Peyer's patch (tissue), 4 donors: Measurements from ENCODE around the gene C6orf141. TPM values are rescaled to one million over a fixed set of nuclear protein-coding genes. Genes with fewer than 3 reads are reported as not detected.
"Not testable (repeated sequence)": the region's sequence is repeated elsewhere in the genome, so short reads cannot be mapped to it uniquely, and the experiment has no call there.

Experiments used
- DNase-seq, 3 donors: peaks; one replicate each; pipeline ENCODE4 v3.0.0-alpha.2; 2017 to 2019
- H3K27ac ChIP-seq, 4 donors: fragments of 200-600 bp; sonication (generic); one replicate each; pipeline ENCODE4 v1.5.1; 2016 to 2019
- H3K27me3 ChIP-seq, 2 donors: fragments of 200-600 bp; sonication (generic); one replicate each; pipeline ENCODE4 v1.5.1; 2019
- H3K36me3 ChIP-seq, 3 donors: fragments of 200-600 bp; sonication (generic); one replicate each; pipeline ENCODE4 v1.5.1; 2016 to 2019
- H3K4me1 ChIP-seq, 4 donors: fragments of 200-600 bp; sonication (generic); one replicate each; pipeline ENCODE4 v1.5.1; 2016 to 2019
- H3K4me3 ChIP-seq, 4 donors: fragments of 200-600 bp; sonication (generic); 1 replicate in 3 of 4; 2 replicates in 1 of 4; pipeline ENCODE4 v1.5.1; 2016 to 2019; ENCODE audit warnings: mild to moderate bottlenecking in 1 of 4
- H3K9me3 ChIP-seq, 4 donors: fragments of 200-600 bp; sonication (generic); one replicate each; pipeline ENCODE4 v1.5.1; 2016 to 2019; ENCODE audit warnings: mild to moderate bottlenecking in 1 of 4
- POLR2A ChIP-seq, 2 donors: fragments of 450-650 bp; IDR thresholded peaks; one replicate each; pipeline ENCODE4 v1.5.1; 2017; ENCODE audit warnings: antibody characterized with exemption in 2 of 2, mild to moderate bottlenecking in 2 of 2, moderate library complexity in 2 of 2
- total RNA-seq, 4 donors: library from RNA; depleted of rRNA; stranded (reverse); fragments of >200 nt; gene quantifications; one replicate each; pipeline ENCODE4 v1.1.0, GENCODE V29; 2016
- TF ChIP-seq, protein P1 (sequence below), 6 experiments: fragments of 450-650 bp in 4 of 6; fragments of 200-600 bp in 2 of 6; sonication (generic) in 1 of 6; IDR thresholded peaks; one replicate each; pipeline ENCODE4 v1.5.1; 2017 to 2019; ENCODE audit warnings: antibody characterized with exemption in 6 of 6, mild to moderate bottlenecking in 3 of 6, moderate library complexity in 1 of 6

C6orf141 gene
- total RNA-seq, 4 donors from 2014 or later, result 4.9 to 8.6 (median 8.2) TPM; not detected in 1

DNA sequence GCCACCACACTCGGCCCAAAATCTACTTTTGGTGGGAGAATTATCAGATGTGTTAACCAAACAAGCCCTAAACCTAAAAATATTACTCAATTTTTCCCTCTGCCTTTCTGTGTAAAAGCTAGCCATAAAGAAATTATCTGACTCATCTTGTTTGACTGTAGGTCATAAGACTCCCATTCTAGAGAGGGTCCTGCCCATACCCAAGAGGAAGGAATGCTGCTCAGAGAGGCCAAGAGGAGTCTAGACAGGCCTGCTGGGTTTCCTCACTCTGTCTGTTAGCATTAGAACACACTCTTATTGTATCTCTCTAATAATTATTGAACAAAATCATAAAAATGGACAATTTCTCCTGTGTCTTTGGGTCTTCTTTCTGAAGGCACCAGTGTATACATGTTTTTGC lies 26.1 kb downstream of the C6orf141 start:
- H3K4me1 ChIP-seq, result no peaks in the 10 kb centered on the region
- TF ChIP-seq, protein P1, sequence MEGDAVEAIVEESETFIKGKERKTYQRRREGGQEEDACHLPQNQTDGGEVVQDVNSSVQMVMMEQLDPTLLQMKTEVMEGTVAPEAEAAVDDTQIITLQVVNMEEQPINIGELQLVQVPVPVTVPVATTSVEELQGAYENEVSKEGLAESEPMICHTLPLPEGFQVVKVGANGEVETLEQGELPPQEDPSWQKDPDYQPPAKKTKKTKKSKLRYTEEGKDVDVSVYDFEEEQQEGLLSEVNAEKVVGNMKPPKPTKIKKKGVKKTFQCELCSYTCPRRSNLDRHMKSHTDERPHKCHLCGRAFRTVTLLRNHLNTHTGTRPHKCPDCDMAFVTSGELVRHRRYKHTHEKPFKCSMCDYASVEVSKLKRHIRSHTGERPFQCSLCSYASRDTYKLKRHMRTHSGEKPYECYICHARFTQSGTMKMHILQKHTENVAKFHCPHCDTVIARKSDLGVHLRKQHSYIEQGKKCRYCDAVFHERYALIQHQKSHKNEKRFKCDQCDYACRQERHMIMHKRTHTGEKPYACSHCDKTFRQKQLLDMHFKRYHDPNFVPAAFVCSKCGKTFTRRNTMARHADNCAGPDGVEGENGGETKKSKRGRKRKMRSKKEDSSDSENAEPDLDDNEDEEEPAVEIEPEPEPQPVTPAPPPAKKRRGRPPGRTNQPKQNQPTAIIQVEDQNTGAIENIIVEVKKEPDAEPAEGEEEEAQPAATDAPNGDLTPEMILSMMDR (IDR thresholded peaks at IDR 0.05), result no peak
- TF ChIP-seq POLR2A (IDR thresholded peaks at IDR 0.05), result no peak
- H3K36me3 ChIP-seq, result no peaks in the 10 kb centered on the region
- H3K9me3 ChIP-seq, result no peaks in the 10 kb centered on the region
- no peak overlapping the region for H3K4me3 ChIP-seq
- H3K27me3 ChIP-seq, result no peaks in the 10 kb centered on the region
- H3K27ac ChIP-seq, result no peak overlapping the region
- DNase-seq, result no peak

DNA sequence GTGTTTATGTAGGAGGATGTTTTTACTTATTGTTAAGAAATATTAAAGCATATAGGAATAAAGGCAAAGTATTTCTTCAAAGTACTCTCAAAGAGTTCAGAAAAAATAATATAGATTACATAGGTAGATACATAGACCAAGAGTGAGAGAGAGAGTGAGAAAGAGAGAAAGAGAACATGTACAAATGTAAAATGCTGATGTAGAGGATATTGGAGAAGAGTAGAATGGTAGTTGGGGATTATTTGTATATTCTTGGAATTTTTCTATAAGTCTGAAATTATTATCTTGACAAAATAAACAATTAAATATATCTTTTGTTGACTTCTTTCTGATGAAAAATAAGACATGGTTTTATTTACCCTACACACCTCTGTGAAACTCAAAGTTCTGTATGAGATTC lies 29.2 kb downstream of the C6orf141 start:
- Histone ChIP-seq H3K36me3 (no peaks in the 10 kb centered on the region), H3K27ac (no peak overlapping the region), H3K4me1 (no peaks in the 10 kb centered on the region), H3K27me3 (no peaks in the 10 kb centered on the region), H3K9me3 (no peaks in the 10 kb centered on the region), H3K4me3 (no peak overlapping the region)
- no peak for DNase-seq
- TF ChIP-seq, protein P1 (IDR thresholded peaks at IDR 0.05), result no peak
- no peak for TF ChIP-seq POLR2A (IDR thresholded peaks at IDR 0.05)

DNA sequence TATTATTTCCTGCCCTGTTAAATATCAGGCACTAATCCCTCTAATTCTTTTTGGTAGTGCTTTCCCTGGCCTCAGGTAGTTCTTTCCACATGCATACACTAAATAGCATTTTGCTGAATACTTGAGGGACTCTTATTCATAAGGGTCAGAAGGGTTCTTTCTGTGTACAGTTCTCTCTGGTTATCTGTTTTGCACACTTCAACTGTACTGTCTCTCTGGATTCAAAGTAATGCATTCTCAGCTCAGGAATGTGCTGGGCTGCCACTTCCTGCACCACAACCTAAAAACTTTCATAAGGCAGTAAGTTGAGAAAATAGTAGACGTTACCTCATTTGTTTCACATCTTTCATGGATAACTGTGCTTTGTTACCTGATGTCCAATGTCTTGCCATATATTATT lies 32.1 kb downstream of the C6orf141 start:
- no peak for DNase-seq
- H3K9me3 ChIP-seq, result no peaks in the 10 kb centered on the region
- no peak overlapping the region for H3K27ac ChIP-seq
- no peaks in the 10 kb centered on the region for H3K27me3 ChIP-seq
- TF ChIP-seq, protein P1 (IDR thresholded peaks at IDR 0.05), result no peak
- TF ChIP-seq POLR2A (IDR thresholded peaks at IDR 0.05), result no peak
- H3K4me1 ChIP-seq, result no peaks in the 10 kb centered on the region
- no peak overlapping the region for H3K4me3 ChIP-seq
- no peaks in the 10 kb centered on the region for H3K36me3 ChIP-seq

DNA sequence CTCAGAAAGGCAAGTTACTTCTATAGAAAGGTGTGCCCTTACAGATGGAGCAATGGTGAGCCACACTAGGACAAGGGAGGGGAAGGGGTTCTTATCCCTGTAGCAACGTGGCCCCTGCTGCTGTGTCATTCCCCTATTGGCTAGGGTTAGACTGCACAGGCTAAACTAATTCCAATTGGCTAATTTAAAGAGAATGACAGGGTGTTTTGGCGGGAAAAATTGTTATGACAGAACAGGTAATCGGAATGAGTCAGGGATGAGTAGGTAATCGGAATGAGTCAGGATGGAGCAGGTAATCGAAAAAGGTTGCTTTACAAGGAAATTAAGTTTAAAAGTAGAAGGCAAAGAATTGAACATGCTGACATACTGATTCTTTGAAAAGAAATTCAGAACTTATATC lies 36.8 kb downstream of the C6orf141 start:
- not testable (repeated sequence) for H3K27me3 ChIP-seq, H3K9me3 ChIP-seq, H3K27ac ChIP-seq, H3K4me3 ChIP-seq, H3K4me1 ChIP-seq, H3K36me3 ChIP-seq, DNase-seq

Other genes starting within 250 kb of the C6orf141 start
- 10 to 100 TPM; 10.7 to 24.5 (median 16.9) TPM for gene MMUT, start 87.4 kb upstream of the C6orf141 start, total RNA-seq
- gene CENPQ, start 87.3 kb upstream of the C6orf141 start, total RNA-seq, result 1 to 10 TPM in 3 of 4 donors, under 1 TPM in 1; 0.88 to 5.8 (median 1.6) TPM
- not detected for gene GLYATL3, start 50.7 kb upstream of the C6orf141 start, total RNA-seq
- not detected for gene RHAG, start 86.2 kb downstream of the C6orf141 start, total RNA-seq
- gene CRISP2, start 162.9 kb downstream of the C6orf141 start, total RNA-seq, result not detected
- gene CRISP3, start 193.7 kb downstream of the C6orf141 start, total RNA-seq, result not detected
- not detected for gene PGK2, start 236.6 kb downstream of the C6orf141 start, total RNA-seq